ENCODE data around the gene UROC1. TPM values are rescaled to one million over a fixed set of nuclear protein-coding genes. Genes with fewer than 3 reads are reported as not detected.
"Not testable (repeated sequence)": the region's sequence is repeated elsewhere in the genome, so short reads cannot be mapped to it uniquely, and the experiment has no call there.

Gene UROC1
- total and polyA plus RNA-seq, 2 experiments from 2014 or later = not detected

DNA sequence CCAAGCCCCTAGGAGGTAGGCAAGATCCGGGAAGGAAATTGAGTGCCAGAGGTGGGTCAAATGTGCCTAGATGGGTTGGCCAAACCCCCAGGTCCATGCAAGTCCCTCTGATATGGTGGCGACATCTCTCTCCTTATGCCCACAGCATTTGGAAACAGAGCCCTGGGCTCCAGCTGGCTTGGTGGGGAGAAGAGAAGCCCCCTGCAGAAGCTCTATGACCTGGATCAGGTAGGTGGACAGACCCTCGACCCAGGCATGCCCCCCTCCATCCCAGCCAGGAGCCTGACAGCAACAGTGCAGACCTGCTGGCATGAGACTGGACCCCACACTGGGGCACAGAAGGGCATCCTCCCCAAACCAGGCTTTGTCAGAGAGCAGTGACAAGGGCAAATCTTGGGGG, 18.6 kb upstream of the UROC1 start (continued):
- TF ChIP-seq, protein P1, sequence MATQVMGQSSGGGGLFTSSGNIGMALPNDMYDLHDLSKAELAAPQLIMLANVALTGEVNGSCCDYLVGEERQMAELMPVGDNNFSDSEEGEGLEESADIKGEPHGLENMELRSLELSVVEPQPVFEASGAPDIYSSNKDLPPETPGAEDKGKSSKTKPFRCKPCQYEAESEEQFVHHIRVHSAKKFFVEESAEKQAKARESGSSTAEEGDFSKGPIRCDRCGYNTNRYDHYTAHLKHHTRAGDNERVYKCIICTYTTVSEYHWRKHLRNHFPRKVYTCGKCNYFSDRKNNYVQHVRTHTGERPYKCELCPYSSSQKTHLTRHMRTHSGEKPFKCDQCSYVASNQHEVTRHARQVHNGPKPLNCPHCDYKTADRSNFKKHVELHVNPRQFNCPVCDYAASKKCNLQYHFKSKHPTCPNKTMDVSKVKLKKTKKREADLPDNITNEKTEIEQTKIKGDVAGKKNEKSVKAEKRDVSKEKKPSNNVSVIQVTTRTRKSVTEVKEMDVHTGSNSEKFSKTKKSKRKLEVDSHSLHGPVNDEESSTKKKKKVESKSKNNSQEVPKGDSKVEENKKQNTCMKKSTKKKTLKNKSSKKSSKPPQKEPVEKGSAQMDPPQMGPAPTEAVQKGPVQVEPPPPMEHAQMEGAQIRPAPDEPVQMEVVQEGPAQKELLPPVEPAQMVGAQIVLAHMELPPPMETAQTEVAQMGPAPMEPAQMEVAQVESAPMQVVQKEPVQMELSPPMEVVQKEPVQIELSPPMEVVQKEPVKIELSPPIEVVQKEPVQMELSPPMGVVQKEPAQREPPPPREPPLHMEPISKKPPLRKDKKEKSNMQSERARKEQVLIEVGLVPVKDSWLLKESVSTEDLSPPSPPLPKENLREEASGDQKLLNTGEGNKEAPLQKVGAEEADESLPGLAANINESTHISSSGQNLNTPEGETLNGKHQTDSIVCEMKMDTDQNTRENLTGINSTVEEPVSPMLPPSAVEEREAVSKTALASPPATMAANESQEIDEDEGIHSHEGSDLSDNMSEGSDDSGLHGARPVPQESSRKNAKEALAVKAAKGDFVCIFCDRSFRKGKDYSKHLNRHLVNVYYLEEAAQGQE (IDR thresholded peaks at IDR 0.05; ENCODE audit: unreplicated experiment) = no peak
- TF ChIP-seq POLR2AphosphoS5 (IDR thresholded peaks at IDR 0.05; ENCODE audit: low read depth) = no peak

DNA sequence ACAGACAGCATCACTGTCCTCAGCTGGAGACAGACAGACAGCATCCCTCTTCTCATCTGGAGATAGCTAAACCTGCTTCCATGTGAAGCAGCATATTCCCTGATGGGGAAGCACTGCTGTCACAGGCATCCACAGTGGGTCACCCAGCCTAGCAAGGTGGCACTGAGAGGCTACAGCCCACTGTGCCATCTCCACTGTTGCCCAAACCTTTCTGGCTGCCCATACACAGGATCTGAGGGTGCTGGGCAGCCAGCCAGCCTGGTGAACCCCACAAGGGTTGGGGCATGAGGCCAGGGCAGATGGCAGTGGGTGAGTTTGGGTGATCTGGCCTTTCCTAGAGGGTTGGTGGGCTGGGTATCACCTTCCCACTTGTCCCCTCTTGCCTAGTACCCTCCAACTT, 18.1 kb upstream of the UROC1 start:
- no peaks in the 10 kb centered on the region for H3K79me2 ChIP-seq (replicated peaks; ENCODE audit: insufficient read depth)
- Mint-ChIP-seq H3K27me3 (ENCODE audit: insufficient read depth, low read depth, poor library complexity) (peaks cover 6% of the 10 kb centered on the region), H3K9me3 (no peaks in the 10 kb centered on the region), H3K36me3 (ENCODE audit: low read depth) (peaks cover 3% of the 10 kb centered on the region; the same call in 1 of the 3 replicates), H3K4me1 (no peaks in the 10 kb centered on the region), H3K27ac (no peak overlapping the region), H3K4me3 (no peak overlapping the region)
- DNase-seq (ENCODE audit: low spot score) = no peak
- H4K20me1 ChIP-seq (replicated peaks; ENCODE audit: insufficient read depth) = no peaks in the 10 kb centered on the region
- no peaks in the 10 kb centered on the region for H3K4me1 ChIP-seq (ENCODE audit: insufficient read depth)
- 0 out of 2 replicates have a peak, but pooled peaks cover 2% of the 10 kb centered on the region for H3K27me3 ChIP-seq (ENCODE audit: insufficient read depth)
- H3K36me3 ChIP-seq (ENCODE audit: insufficient read depth) = no peaks in the 10 kb centered on the region
- H3K27ac ChIP-seq (ENCODE audit: low read depth) = no peak overlapping the region
- H2AFZ ChIP-seq = no peak overlapping the region
- ATAC-seq = no peak
- no peak for TF ChIP-seq NANOG (IDR thresholded peaks at IDR 0.05; ENCODE audit: borderline replicate concordance)
- TF ChIP-seq STAT1 (IDR thresholded peaks at IDR 0.05; ENCODE audit: unreplicated experiment) = no peak
- no peak for TF ChIP-seq JUNB (IDR thresholded peaks at IDR 0.05; ENCODE audit: unreplicated experiment)
- TF ChIP-seq CREB1 (CRISPR knock-in tag; IDR thresholded peaks at IDR 0.05; ENCODE audit: low read depth) = no peak
- no peak for TF ChIP-seq EZH2 (IDR thresholded peaks at IDR 0.05; ENCODE audit: low read depth, unreplicated experiment)
- no peaks in the 10 kb centered on the region for H3F3A ChIP-seq (replicated peaks; ENCODE audit: low read depth)
- no peak overlapping the region for H3K4me3 ChIP-seq
- no peak overlapping the region for H3K4me2 ChIP-seq
- H3K9me2 ChIP-seq (ENCODE audit: insufficient read depth) = no peaks in the 10 kb centered on the region

DNA sequence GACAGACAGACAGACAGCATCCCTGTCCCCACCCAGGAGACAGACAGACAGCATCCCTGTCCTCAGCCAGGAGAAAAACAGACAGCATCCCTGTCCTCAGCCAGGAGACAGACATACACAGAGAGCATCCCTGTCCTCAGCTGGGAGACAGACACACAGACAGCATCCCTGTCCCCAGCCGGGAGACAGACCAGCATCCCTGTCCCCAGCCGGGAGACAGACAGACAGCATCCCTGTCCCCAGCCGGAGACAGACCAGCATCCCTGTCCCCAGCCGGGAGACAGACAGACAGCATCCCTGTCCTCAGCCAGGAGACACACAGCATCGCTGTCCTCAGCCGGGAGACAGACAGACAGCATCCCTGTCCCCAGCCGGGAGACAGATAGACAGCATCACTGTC, 17.1 kb upstream of the UROC1 start:
- H3K4me3 Mint-ChIP-seq; ATAC-seq; H3K27ac ChIP-seq (ENCODE audit: low read depth); H3K36me3 Mint-ChIP-seq (ENCODE audit: low read depth); H3K27me3 Mint-ChIP-seq (ENCODE audit: insufficient read depth, low read depth, poor library complexity); H4K20me1 ChIP-seq (replicated peaks; ENCODE audit: insufficient read depth); H3K36me3 ChIP-seq (ENCODE audit: insufficient read depth); H3K9me3 Mint-ChIP-seq; H3K4me3 ChIP-seq; H3K79me2 ChIP-seq (replicated peaks; ENCODE audit: insufficient read depth); H2AFZ ChIP-seq; H3K4me2 ChIP-seq; H3K4me1 ChIP-seq (ENCODE audit: insufficient read depth); H3K27ac Mint-ChIP-seq; DNase-seq (ENCODE audit: low spot score); H3F3A ChIP-seq (replicated peaks; ENCODE audit: low read depth); H3K4me1 Mint-ChIP-seq; H3K9me2 ChIP-seq (ENCODE audit: insufficient read depth); H3K27me3 ChIP-seq (ENCODE audit: insufficient read depth): not testable (repeated sequence)
